ENCODE results near the gene FAM219A.
"Not testable (repeated sequence)": the region's sequence is repeated elsewhere in the genome, so short reads cannot be mapped to it uniquely, and the experiment has no call there.

The FAM219A gene

DNA sequence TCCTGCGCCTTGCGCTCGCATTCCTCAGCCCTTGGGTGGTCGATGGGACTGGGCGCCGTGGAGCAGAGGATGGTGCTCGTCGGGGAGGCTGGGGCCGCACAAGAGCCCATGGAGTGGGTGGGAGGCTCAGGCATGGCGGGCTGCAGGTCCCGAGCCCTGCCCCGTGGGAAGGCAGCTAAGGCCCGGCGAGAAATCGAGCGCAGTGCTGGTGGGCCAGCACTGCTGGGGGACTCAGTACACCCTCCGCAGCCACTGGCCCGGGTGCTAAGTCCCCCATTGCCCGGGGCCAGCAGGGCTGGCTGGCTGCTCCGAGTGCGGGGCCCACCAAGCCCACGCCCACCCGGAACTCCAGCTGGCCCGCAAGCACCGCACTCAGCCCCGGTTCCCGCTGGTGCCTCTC, 24.4 kb upstream of the FAM219A start:
- DNase-seq = not testable (repeated sequence)

DNA sequence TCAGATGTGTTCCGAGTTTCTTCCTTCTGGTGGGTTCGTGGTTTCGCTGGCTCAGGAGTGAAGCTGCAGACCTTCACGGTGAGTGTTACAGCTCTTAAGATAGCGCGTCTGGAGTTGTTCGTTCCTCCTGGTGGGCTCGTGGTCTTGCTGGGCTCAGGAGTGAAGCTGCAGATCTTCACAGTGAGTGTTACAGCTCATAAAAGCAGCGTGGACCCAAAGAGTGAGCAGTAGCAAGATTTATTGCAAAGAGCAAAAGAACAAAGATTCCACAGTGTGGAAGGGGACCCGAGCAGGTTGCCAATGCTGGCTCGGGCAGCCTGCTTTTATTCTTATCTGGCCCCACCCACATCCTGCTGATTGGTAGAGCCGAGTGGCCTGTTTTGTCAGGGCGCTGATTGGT, 23.2 kb upstream of the FAM219A start:
- DNase-seq = not testable (repeated sequence)

DNA sequence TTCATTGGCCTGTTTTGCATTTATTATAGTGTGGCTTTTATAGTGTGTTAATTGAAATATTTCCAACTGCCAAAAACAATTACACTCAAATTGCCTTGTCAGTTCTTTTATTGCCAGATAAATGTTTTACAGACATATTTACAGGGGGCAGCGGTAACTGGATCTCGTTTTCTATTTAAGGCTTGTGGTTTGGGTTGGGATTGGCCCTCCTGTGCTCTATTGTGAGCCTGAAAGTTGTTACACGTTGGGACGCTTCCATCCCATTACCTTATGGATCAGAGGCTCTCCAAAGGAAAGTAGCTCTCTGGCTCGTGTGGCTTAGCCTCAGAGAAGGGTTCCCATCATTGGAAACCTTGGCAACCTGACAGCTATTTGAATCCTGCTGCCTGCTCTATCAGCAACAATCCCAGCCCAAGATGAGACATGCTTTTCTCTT, 21.1 kb upstream of the FAM219A start:
- no peak for DNase-seq

DNA sequence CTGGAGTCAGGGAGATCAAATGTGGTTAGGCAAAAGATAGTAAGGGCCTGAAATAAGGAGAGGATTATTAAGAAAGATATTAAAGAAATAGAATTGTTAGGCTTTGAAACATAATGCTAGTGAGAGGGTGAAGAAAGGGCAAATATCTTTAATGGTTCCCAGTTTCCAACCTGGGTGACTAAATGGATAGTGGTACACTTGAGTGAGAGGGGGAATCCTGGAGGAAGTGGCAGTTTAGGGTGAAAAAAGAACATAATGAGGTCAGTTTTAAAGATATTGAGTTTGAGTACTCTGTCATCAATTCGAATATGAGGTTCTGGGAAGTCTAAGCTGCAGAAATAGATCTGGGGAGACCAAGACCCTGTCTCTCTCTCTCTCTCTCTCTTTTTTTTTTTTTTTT, 19.2 kb upstream of the FAM219A start:
- DNase-seq = no peak

DNA sequence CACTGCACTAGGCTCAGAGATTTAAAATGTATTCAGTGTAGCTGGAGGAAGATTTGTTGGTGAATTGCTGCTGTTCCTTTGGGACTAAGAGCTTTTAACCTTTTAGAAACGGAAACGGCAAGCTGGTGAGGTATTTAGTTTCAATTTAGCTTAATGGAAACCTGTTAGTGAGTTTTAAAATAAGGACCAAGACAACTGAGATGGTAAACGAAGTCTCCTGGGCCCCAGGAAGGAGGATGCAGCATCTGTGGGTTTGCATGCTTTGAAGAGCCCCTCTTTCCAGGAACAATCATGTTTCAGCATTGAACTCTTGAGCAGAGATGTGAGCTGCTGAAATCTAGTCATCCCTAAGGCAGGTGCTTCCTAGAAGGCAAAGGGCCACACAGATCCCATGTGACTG, 16.7 kb upstream of the FAM219A start:
- no peak for DNase-seq

DNA sequence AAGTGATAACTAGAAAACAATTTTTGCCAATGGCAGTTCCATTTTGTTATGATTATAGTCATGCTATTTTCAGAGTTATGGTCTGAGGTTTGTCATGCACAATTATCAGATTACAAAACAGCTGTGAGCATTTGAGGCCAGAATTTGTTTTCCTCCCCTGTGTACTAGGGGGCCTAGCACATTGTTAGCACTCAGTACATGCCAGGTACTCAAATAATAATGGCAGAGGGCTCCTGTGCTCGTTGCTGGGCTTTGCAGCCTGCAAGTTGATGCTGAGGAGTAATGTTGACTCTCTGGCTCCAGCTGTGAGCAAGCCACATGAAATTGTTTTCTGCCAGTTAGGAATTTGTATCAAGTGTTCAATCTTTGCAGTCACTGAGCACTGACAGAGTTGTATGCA, 7.1 kb upstream of the FAM219A start:
- DNase-seq = no peak

DNA sequence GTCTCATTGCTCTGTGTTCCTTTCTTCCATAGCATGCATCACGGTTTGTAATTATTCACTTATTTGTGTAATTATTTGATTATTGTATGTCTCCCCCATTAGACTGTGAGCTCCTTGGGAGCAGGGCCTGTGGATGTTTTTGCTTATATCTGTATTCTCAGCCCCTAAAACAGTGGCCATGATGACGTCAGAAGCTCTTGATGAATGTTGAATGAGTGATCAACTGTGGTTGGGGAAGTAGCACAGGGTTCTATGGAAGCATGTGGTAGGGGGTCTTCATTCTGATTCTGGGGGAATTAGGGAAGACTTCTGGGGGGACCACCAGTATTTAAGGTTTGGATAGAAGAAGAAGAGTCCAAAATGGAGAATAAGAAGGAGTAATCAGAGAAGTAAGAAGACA, 6.2 kb upstream of the FAM219A start:
- DNase-seq = no peak

DNA sequence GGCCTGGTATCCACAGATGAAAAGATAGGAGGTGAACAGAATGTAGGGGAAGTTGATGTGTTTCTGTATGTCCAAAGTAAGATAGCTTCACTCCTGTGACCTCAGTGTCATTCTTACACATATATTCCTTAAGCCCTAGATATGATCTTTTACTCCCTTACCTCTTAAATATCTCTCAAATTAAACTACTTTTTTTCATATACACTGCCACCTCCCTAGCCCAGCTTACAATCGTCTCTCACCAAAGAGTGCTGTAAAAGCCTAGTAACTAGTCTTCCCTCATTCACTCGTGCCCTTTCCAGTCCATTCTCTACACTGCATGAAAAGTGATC, 5.5 kb upstream of the FAM219A start:
- no peak for DNase-seq

DNA sequence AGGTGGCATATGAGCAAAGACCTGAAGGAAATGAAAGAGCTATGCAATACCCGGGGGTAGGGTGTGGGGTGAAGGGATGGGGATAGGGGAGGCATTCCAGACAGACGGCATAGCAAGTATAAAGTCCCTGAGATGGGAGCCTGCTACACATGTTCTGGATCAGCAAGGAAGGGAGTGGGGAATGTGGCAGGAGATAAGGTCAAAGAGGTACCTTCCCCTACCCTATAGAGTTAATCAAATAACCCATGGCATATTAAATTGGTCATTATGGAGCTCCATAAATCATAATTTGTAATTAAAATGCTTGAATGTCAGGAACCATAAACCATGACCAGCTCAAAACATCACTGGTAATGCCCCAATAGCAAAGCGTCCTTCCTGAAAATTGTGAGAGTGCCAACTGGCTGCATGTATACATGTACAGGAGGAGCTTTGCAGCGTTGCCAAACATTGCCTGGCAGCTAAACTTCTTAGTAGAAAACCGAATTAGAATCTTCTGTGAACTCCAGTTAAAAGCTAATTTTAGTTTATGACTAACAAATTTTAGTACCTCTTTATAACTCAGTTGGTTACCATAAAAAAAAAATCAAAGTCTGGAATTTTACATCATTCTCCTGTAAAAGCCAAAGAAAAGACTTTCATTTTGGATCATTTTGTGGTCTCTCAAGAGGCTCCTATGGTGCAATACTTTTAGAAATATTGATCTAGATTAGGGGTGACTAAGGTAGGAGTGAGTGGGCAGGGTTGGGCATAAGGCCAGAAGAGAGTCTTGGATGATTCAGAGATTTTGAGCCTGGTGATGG, 4.9 kb upstream of the FAM219A start:
- no peak for DNase-seq

DNA sequence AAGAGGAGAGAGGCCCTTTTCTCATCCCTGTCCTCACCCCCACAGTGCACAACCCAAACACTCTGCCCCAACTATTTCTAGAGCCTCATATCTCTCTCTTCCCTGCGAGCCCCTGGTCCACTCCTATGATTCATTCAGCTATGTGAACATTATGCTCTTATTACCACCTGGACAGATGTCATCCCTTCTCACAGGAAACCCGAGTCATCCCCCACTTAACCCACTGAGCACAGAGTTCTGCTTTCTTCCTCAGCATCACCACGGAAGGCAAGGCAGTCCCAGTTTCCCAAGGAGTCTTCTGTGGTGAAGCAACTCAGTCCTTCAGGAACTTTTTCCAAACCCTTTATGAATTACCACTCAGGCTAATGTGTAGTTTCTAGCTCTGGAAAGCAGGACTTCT, 1.6 kb upstream of the FAM219A start:
- DNase-seq = no peak

DNA sequence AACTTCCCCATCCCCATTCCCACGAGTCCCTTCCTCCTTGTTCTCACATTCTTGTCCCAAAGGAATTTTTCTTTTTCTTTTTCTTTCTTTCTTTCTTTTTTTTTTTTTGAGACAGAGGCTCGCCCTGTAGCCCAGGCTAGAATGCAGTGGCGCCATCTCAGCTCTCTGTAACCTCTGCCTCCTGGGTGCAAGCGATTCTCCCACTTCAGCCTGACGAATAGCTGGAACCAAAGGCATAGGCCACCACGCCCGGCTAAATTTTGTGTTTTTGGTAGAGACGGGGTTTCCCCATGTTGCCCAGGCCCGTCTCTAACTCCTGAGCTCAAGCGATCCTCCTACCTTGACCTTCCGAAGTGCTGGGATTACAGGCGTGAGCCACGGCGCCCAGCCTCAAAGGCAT, 986 bp upstream of the FAM219A start:
- no peak for DNase-seq

DNA sequence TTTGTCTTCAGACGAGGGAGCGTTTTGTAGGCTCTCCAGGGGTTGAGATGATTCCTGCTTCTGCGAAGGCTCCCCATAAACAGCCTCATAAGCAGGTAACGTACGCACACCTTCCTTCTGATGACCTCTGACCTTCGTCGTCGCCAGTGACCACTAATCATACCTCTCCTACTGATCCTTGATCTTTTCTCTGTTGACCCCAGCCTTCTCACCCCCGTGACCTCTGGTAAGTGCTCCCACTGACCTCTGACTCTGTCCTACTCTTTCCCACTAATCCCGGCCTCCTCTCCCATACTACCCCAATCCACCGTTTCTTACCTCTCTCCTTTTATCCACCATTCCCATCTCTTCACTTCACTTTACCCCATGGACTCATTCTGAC, 580 bp upstream of the FAM219A start:
- DNase-seq = no peak

DNA sequence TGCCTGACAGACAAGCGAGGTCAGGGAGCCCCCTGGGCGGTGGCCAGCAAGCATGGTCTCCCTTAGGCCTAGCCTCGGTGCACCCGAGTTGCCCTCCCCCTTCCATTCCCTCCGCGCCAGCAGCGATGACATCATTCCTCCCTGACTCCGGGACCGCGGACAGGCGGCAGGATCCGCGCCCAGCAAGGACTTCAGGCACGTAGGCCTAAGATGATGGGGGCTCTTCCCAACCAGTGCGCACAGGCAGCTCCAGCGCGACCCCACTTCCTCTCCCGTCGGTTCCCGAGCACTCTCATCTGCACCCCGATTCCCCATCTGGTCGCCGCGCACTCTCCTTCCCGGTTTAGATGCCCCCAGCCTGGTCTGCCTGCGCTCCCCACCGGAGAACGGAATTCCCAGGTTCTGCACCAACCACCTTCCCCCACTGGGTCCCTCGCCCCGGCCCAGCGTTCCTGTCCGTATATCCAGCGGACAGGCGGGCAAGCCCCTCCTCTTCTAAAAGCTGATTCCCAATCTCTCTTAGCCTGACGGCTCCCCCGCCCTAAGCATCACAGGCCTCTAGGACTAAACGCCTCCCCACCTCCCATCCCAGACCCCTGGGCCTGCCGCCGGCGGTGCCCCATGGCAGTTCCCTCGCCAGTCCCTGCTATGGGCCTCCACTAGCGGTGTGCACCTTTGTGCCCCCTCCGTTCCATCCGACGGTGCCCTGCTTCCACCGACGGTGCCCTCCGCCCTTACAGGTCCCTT, 931 bp downstream of the FAM219A start:
- DNase-seq = no peak

DNA sequence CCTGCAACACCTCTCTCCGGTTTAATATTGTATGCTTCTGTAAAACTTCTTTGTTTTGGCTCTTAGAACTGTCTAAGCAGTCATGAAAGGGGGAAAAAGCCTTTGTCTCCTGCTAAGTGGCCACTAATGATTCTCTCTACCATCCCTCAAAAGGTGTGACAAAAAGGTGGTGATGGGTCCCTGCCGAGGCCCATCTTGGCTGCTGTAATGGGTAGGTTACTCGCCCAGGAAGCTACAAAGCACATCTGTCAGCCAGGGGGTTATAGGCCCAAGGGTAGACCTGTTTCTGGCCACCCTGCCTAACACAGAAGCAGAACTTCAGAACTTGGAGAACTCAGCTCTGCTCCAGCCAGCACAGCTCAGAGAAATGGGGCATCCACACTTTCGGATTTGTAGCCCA, 1.6 kb downstream of the FAM219A start:
- no peak for DNase-seq

DNA sequence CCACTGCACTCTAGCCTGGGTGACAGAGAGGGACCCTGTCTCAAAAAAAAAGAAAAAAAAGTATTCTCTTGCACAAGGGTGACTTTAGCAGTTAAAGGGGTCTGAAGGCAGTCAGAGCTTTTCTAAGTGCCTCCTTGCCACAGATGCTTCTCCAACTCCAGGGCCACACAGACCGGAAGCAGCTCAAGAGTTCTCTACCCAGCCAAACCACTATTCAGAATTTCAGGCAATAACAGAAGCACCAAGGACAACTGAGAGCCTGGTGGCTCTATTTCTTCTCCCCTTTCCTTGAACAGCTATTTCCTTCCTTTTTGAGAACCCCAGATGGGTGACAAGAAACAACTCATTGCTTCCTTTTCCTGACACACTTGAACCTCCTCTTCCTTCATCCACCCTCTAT, 2.2 kb downstream of the FAM219A start:
- no peak for DNase-seq

DNA sequence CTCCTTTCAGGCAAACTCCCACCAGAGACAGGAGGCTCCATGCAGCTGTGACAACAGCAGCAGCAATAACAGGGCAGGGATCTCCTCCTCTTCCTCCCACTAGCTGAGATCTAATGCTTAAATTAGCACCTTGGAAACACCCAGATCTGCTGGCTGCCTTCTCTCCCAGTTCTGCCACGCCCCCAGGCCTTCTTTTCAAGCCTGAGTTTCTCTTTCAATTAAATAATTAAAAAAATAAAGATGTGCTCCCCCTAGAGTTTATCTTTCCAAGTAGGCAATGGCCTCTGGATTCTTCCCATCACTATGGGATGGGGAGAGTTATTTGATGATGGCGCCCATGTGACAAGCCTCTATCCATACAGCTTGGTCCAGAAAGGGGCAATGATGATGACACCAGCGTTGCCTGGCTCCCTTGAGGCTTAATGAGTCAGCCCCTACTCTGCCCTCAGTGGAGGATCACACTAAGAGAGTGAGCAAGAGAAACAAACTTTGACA, 3.8 kb downstream of the FAM219A start:
- no peak for DNase-seq

DNA sequence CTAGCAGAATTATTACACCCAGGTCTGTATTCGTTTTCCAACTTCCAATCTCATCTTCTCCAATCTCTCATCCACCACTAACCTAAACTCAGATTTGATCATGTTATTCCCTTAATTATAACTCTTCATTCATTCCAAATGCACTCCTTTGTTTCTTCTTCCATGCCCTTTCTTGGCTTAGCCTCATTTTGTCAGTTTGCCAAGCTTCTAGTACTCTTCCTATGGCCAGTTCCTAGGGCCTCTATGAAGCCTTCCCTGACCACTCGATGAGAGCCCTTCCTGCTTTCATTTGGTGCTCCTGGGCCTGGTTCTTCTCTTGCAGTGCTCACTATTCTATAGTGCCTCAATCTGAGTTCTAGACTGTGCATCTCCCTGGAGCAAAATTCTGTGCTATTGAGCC, 5.8 kb downstream of the FAM219A start:
- no peak for DNase-seq

DNA sequence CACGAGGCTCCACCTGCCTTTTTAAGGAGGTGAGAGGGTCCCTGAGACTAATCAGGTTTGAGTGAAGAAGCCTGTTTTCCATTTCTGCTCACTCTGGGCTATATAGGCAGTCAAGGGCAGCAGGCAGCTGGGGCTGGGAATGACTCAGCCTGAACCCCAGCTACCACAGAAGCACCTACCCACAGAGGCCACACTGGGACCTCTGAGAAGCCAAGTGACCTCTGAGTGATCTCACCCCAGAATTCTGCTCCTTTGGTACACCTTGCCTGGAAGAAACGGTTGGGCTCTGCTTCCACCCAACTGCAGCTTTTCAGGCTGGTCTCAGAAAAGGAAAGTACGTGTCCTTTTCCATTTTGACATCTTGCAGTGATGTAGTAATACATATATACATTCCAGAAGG, 6.8 kb downstream of the FAM219A start:
- DNase-seq = no peak

DNA sequence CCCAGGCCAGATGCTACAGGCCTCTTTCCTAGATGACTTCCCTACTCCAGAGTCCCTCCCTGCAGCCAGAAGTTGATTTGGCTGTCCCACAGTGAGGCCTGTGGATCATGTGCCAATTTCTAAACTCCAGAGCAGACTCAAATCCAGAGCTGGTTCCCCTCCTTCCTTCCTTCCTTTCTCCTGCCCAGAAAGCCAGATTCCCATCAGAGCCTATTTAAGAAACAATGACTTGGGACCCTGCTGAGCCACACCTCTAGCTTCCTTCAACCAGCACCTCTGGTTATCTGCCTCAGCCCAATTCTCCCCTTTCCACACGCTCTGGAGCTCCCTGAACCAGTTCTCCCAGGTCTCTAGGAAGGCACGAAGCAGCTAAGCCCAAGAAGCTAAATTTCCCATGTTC, 7.2 kb downstream of the FAM219A start:
- no peak for DNase-seq

DNA sequence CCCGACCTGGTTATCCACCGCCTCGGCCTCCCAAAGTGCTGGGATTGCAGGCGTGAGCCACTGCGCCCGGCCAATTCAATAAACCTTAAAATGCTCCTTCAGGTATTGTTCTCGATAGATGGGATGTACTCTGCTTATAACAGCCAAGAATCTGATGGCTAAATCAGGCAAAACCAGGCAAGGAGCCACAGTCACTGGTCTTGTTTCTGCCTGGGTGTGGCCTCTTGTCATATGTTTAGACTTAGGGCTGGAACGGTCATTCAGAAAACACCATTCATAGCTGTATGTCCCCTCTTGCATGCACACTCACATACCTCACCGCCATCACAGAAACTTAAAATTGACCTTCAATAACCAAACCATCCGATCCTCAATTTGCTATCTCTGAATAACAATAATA, 7.7 kb downstream of the FAM219A start:
- no peak for DNase-seq

DNA sequence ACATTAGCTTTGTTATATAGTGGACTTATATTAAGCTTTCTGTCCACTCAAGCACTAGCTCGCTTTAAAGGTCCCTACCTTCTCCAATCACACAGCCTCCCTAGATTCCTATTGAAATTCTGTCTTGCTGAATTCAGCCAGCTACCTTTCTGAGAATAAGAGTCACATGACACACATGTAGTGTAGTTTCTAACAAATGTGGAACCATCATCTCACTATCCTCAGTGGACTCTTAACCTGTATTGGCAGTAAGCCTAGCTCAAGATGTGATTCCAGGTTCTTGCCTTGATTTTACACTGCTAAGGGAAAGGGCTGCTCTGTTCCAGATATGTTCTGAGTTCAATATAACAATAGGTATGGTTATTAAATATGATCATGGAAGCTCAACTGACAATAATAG, 11.4 kb downstream of the FAM219A start:
- no peak for DNase-seq

DNA sequence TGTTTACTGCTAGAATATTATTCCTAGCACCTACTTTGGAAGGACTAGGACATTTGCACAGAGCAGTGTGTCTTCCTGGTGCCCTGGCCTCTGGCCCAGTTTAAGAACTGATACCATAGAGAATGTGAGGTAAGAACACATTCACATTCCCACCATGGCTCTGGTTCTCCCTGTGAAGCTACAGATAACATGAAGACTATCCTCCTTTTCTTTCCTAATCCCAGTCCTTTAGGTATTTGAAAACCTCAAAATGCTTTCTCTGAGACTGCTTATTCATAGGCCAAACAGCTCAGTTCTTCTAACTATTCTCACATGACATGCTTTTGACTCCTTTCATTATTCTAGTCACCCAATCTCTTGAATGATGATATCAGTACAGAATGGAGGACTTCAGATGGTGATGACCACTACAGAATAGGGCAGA, 11.9 kb downstream of the FAM219A start:
- no peak for DNase-seq

DNA sequence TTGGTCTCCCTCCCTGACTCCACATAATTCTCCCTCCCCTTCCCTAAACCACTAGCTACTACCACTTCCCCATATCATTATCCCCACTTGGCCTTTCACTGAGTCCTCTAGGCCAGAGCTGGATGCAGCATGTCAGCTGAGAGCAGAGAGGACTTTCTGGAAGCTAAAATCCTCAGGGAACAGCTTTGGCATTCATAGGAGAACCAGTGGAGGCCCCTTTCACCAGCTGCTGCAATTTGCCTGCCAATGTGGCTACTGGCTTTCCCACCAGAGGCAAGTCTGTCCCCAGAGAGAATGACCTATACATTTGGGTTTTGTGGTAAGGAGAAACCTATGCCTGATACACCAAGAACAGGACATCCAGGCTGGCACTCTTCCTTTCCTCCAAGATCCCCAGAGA, 14.4 kb downstream of the FAM219A start:
- no peak for DNase-seq

DNA sequence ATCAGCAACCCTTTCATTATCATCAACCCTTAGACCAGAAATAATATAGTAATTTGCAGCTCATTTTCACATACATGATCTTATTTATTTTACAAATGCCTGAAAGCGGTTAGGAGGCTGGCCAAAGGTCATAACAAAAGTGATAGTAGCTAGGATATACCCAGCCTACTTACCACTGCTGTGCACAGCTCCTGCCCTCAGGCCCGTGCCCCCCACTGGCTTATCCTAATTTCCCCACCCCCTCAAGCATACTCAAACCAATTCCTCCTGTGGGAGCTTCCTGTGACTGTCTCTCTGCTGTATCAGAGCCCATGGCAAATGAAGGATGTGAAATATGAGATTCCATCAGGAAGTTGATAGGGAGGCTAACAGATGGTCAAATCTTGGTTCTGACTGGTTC, 14.8 kb downstream of the FAM219A start:
- no peak for DNase-seq

DNA sequence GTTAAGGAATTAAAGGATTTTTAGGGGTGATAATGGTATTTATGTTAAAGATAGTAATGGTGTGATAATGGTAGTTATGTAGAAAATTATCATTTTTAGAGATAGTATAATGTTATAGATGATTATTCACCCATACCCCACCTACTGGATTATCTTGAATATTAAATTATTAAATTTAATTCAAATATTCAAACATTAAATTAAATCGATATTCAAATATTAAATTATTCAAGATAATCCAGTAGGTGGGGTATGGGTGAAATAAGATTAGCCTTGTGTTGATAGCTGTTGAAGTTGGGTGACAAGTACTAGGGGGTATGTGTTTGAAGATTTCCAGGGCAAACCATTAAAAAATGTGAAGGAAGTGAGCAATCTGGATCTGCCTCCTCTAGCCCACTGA, 15.6 kb downstream of the FAM219A start:
- DNase-seq = no peak
